Measurements from ENCODE around the gene C17orf50.
A peak's percentile ranks its signal among the peaks of the same experiment; 100 is the strongest.

Gene C17orf50

DNA sequence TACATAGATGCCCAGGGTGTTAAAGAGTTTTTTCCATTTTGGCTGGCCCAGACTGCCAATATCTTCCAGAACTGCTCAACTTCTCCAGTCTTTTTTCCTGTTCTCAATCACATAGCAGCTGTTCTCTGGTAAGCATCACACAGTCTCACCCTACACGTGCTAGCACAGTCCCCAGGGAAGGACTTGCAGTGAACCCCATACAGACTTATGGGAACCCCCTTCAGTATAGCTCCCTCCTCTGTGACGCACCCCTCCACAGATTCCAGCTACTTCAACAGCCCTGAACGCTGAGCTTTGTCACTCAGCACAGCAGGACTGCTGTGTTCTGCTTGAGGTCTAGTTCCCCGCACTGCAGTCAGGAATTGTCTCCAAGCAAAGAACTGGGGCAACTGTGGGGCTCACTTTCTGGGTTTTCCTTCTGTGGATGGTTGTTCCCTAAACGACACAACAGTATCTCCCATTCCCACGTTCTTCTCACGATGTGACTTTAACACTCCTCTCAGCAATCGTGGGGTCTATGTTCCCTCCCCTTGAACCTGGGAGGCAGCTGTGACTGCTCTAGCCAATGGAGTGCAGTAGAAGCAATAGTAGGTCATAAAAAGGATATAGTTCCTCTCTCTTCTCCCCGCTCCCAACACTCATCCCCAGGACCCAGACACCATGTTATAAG lies 31.1 kb downstream of the C17orf50 start:
- DNase-seq, result no peak

GRCh38 chr17:35793257-35793656 lies 32.6 kb downstream of the C17orf50 start:
- DNase-seq, result no peak

DNA sequence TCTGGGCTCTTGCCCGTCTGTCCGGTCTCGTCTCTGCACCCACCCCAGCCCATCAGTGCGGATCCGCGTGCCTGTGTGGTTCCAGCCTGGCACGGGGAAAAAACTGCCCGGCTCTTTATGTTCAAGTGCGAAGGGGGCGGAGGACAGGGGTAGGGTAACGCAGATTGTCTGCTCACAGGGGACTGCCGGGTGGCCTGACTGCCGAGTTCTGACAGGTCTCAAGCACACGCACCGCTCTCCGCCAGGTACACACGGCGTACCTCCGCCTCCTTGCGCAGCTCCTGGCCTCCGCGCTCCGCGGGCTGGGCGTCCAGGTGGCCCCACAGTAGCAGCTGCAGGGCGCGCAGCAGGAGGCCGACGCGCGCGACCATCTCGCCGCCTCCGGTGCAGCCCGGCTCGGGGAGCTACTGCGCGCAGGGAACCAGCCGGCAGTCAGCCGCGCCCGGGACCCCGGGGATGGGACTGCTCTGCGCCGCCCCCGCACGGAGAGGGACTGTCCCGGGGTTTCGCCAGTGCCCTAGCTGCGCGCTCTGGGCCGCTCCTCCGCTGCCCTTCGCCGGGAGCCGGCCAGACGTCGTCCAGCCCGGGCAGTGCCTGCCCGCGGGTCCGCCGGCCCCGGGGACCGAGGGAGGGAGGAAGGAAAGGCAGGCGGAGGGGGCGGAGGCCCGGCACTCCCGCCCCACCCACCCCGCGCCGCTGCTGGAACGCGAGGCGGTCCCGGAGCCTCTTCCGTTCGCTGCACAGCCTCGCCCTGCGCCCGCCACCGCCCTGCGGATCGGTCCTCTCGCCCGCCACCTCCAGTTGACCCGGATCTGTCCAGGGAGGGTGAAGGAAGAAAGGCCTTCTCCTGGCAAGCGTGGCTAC lies 34.6 kb downstream of the C17orf50 start, which contains the start of gene MMP28:
MMP28 (minus strand) TSS at position 635 of the 864 bp plus-strand sequence; CDS start at position 371, 264 bp downstream.
- peak; percentile 28 for DNase-seq

GRCh38 chr17:35795871-35796265 lies 35.2 kb downstream of the C17orf50 start:
- no peak for DNase-seq

GRCh38 chr17:35796942-35797341 lies 36.3 kb downstream of the C17orf50 start:
- no peak for DNase-seq

DNA sequence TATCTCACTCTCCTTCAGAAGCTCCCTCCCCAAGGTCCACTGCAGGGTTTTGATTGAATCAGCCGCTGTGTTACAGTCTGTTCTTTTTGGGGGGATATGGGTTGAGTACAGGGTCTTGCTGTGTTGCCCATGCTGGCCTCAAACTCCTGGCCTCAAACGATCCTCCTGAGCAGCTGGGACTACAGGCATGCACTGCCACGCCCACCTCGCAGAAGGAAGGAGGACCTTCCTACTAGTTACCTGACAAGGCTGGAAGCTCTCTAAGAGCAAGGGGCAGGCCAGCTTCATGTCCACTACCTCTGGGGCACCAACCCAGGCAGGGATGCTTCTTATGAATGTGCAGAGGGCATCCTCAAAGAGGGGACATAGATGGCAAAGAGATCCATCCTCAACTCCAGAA lies 36.7 kb downstream of the C17orf50 start:
- DNase-seq, result no peak

- DNase-seq, result no peak
These were observed 37.2 kb downstream of the C17orf50 start for GRCh38 chr17:35797918-35798317.

DNA sequence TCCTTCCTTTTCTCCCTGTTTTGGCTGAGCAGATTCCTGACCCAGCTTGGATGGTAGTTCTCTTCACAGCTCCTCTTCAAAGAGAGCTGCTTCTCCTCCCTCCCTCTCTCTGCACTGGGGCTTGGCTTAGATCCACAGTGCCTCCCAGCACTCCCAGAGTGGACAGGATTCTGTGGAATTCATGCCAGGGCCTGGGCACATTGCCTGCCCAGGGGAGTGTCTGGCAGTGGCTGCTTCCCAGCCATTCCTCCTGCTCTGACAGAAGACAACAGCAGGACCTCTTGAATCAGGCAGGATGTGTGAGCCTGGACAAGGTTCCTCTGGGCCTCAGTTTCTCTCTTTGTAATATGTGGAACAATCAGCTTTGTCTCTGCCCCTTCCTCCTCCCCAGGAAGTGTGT lies 39.3 kb downstream of the C17orf50 start:
- DNase-seq, result no peak

GRCh38 chr17:35801583-35802224 lies 41.0 kb downstream of the C17orf50 start:
- no peak for DNase-seq

DNA sequence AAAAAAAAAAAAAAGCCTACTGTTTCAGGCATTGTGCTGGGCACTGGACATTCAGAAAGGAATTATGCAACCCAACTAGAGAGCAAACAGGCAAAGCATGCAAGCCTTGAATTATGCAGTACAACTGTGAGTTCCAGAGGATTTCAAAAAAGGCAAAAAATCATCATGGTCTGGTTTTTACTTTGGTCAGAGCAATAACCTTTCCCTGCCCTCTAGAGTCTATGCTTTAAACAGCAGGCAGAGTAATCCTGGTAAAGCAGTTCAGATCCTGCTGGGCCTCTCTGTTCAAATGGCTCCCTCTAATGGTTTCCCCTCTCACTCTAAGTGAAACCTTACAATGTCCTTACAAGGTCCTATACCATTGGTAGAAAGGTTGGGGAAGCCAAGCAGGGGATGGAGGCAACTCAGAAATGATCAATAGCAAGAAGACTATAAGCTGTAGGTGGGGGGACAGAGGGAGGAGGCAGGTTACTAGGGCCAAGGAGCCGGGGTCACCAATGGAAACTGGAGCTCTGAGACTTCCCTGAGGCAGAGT lies 44.0 kb downstream of the C17orf50 start:
- peak; percentile 52 for DNase-seq

GRCh38 chr17:35807371-35808144 lies 46.9 kb downstream of the C17orf50 start:
- no peak for DNase-seq

DNA sequence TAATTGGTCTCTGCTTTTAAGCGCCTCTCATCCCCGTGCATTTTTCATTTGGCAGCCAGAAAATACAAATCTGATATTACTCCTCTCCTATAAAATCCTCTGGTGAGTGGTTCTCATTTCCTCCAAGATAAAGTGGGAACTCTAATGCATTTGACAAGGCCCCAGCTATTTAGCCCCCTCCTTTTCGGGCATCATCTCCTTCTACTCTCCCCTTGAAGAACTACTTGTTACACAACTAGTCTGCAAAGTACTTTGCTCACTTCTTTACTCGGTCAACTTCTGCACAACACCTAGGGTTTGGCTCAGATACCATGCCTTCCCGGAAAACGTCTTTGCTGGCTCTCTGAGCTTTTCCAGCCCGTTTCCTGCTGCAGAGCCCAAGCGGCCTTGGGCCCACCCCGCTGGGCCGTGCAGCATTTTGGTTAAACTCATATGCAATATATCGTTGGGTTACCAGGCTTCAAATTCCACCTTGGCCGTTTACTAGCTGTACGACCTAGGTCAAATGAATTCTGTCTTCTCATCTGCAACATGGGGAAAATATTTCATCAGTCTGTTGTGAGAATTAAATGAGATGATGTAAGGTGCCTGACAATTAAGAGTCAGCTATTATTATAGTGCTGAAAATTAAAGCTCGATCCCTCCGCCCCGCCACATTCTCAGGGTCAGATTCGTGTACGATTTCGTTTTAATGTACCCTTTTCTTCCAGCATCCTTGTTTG lies 47.7 kb downstream of the C17orf50 start:
- no peak for DNase-seq

DNA sequence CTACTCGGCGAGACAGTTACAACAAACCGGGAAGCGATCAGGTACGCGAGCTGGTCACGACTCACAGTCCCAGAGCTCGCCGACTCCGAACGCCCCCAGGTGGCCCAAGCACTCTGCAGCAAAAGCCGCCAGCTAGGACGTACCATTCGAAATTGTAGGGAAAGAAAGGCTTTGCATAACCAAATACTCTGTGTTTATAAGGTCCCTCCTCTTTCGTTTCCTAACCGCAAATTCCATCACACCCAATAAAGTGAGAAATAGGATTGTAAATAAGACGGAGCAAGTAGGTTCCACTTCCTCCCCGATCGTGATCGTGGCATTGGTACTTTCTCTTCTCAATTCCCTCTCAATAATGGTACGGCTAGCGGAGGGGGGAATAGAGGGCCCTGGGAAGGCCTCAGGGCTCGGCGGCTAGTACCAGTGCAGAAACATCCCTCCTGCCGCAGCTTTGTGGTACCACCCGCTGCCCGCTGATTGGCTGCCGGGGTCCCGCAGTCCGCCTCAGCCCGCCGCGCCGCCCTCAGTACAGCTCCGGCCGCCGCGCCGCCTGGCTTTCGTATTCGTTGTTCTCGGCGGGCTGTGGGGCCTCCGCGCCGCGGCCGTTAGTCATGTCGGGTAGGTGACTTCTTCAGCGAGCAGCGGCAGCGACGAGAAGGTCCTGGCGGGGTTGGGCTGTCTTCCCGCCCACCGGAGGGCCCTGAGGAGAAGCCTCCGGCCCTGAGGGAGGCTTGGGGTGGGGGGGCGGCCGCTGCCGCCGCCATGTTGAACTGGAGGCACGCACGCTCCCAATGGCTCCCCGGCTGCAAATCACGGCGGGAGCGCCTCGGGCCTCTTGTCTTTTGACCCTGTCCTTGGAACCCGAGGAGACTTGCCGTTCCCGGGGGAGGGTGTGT lies 48.5 kb downstream of the C17orf50 start, which contains the start of gene TAF15:
TAF15 (plus strand) TSS at position 523 of the 893 bp plus-strand sequence; CDS start at position 609, 86 bp downstream.
- DNase-seq, result peak; percentile 96

GRCh38 chr17:35809855-35810461 lies 49.3 kb downstream of the C17orf50 start:
- DNase-seq, result no peak

- no peak for DNase-seq
These were observed 51.1 kb downstream of the C17orf50 start for GRCh38 chr17:35811759-35812158.

DNA sequence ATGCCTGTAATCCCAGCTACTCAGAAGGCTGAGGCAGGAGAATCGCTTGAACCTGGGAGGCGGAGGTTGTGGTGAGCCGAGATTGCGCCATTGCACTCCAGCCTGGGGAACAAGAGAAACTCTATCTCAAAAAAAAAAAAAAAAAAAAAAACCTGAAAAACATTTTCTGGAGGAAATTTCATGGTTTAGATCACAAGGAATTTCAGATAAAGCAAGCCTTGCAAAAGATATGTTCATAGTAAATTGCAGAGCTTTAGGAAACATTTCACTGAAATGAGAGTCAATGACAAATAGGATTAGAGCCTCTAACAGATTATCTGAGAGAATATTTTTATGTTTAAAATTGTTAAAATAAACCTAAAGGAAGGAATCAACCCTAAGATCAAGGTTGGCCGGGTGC lies 51.8 kb downstream of the C17orf50 start:
- DNase-seq, result no peak

All from stimulated activated CD4-positive, alpha-beta T cell treated with anti-CD3 and anti-CD28 coated beads, Interleukin-4, amount 100 ng/mL, for 24 hours (primary cell).